Neuronal stem cell (in vitro differentiated cells): Measurements from ENCODE around the gene RRAGC.
"Not testable (repeated sequence)": the region's sequence is repeated elsewhere in the genome, so short reads cannot be mapped to it uniquely, and the experiment has no call there.

Experiments
- DNase-seq: peaks from one replicate; pipeline ENCODE4 v3.0.0-alpha.2; 2013; ENCODE audit warnings: low spot score
- H2AFZ ChIP-seq: one replicate; pipeline ENCODE4 v1.6.1; 2013; ENCODE audit warnings: mild to moderate bottlenecking, low read length, inconsistent platforms
- H2AK5ac ChIP-seq: 2 replicates; pipeline ENCODE4 v1.6.1; 2013; ENCODE audit warnings: low read depth, mild to moderate bottlenecking, inconsistent platforms, low read length, moderate library complexity, mixed read lengths
- H2BK120ac ChIP-seq: 2 replicates; pipeline ENCODE4 v1.6.1; 2013; ENCODE audit warnings: low read depth, mild to moderate bottlenecking, inconsistent platforms, low read length, moderate library complexity, mixed read lengths
- H2BK12ac ChIP-seq: one replicate; pipeline ENCODE4 v1.6.1; 2013; ENCODE audit warnings: low read length, inconsistent platforms
- H2BK15ac ChIP-seq: 2 replicates; pipeline ENCODE4 v1.6.1; 2013; ENCODE audit warnings: mild to moderate bottlenecking, low read length, inconsistent platforms, mixed read lengths
- H2BK5ac ChIP-seq: one replicate; pipeline ENCODE4 v1.6.1; 2013; ENCODE audit warnings: inconsistent platforms, mild to moderate bottlenecking, low read length, moderate library complexity
- H3K14ac ChIP-seq: one replicate; pipeline ENCODE4 v1.6.1; 2013; ENCODE audit warnings: low read length, inconsistent platforms
- H3K18ac ChIP-seq: 2 replicates; pipeline ENCODE4 v1.6.1; 2013; ENCODE audit warnings: low read length, inconsistent platforms
- H3K23ac ChIP-seq: 2 replicates; pipeline ENCODE4 v1.6.1; 2013; ENCODE audit warnings: low read depth, mild to moderate bottlenecking, mixed read lengths, low read length, inconsistent platforms; ENCODE audit not compliant: poor library complexity
- H3K27ac ChIP-seq: replicated peaks from 3 replicates; pipeline ENCODE4 v1.5.1; 2013; ENCODE audit warnings: low read length, inconsistent platforms
- H3K27me3 ChIP-seq, 3 experiments: 2 replicates each; pipeline ENCODE4 v1.6.1; 2013; ENCODE audit warnings: low read length in 3 of 3, mild to moderate bottlenecking in 2 of 3, inconsistent platforms in 1 of 3, low read depth in 1 of 3, mixed read lengths in 1 of 3, moderate library complexity in 1 of 3; ENCODE audit not compliant: control insufficient read depth in 3 of 3, insufficient read depth in 3 of 3
- H3K36me3 ChIP-seq, 2 donors: replicated peaks in 1 of 2; 2 replicates each; pipeline ENCODE4 v1.6.1; 2013; ENCODE audit warnings: low read length in 2 of 2; ENCODE audit not compliant: control insufficient read depth in 2 of 2, insufficient read depth in 2 of 2
- H3K4ac ChIP-seq: 2 replicates; pipeline ENCODE4 v1.6.1; 2013; ENCODE audit warnings: inconsistent platforms, mild to moderate bottlenecking, low read length, moderate library complexity
- H3K4me1 ChIP-seq, 2 donors: 1 replicate in 1 of 2; 2 replicates in 1 of 2; pipeline ENCODE4 v1.6.1; 2013; ENCODE audit warnings: low read length in 2 of 2, low read depth in 1 of 2; ENCODE audit not compliant: control insufficient read depth in 2 of 2, insufficient read depth in 1 of 2
- H3K4me2 ChIP-seq: one replicate; pipeline ENCODE4 v1.6.1; 2013; ENCODE audit warnings: mild to moderate bottlenecking, low read length, inconsistent platforms; ENCODE audit not compliant: insufficient read depth, poor library complexity, severe bottlenecking
- H3K4me3 ChIP-seq, 2 donors: 2 replicates each; pipeline ENCODE4 v1.5.1; 2013; ENCODE audit warnings: low read length in 2 of 2, mild to moderate bottlenecking in 2 of 2, inconsistent platforms in 1 of 2, moderate library complexity in 1 of 2
- H3K79me1 ChIP-seq: one replicate; pipeline ENCODE4 v1.6.1; 2013; ENCODE audit warnings: low read depth, mild to moderate bottlenecking, inconsistent platforms, low read length, moderate library complexity
- H3K9ac ChIP-seq: one replicate; pipeline ENCODE4 v1.6.1; 2013; ENCODE audit warnings: mild to moderate bottlenecking, low read depth, low read length, inconsistent platforms; ENCODE audit not compliant: poor library complexity
- H3K9me3 ChIP-seq, 2 donors: replicated peaks in 1 of 2; 2 replicates each; pipeline versions ENCODE3 to v1.6.1; 2013; ENCODE audit warnings: low read length in 2 of 2, mild to moderate bottlenecking in 2 of 2, inconsistent platforms in 1 of 2, low read depth in 1 of 2, mixed read lengths in 1 of 2, moderate library complexity in 1 of 2; ENCODE audit not compliant: control insufficient read depth in 2 of 2, insufficient read depth in 1 of 2
- H4K8ac ChIP-seq: one replicate; pipeline ENCODE4 v1.6.1; 2013; ENCODE audit warnings: low read depth, mild to moderate bottlenecking, inconsistent platforms, low read length, moderate library complexity
- H4K91ac ChIP-seq: one replicate; pipeline ENCODE4 v1.6.1; 2013; ENCODE audit warnings: low read length, low read depth, mild to moderate bottlenecking, inconsistent platforms; ENCODE audit not compliant: poor library complexity
- WGBS, 2 donors: extraction: QIAGEN DNeasy Blood & Tissue Kit; methylation state at CpG; one replicate each; pipeline ENCODE4 v1.1.7; 2013; ENCODE audit warnings: missing lambda C conversion rate in 2 of 2, mixed read lengths in 1 of 2; ENCODE audit not compliant: insufficient read length in 2 of 2, insufficient replicate concordance in 1 of 2; ENCODE audit errors: extremely low coverage in 2 of 2; 5-methylcytosine and 5-hydroxymethylcytosine counted together

Gene RRAGC

DNA sequence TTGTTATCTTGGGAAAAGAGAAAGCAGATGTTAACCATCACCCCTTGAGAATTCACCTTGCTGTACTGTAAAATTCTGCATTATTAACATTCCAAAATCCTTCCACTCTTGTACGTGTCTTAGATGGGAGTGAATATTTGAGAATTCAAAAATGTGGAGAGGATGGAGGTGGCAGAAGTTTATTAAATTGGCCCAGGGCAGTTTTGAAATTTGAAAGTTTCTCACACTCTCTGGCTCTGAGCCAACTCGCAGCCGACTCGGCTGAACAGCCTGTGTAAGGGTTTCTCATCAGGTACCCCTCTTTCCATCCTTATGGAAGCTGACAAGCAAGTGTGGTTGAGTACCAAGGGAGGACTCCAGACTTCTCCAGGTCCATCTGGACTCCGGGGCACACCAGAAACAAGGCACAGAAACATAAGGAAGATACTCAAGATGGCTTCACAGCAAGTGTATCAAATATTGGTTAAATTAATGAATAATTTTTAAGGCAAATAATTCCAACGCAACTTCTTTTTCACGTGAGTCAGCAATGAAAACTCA, 45.1 kb downstream of the RRAGC start:
- Histone ChIP-seq H3K4ac (no peak overlapping the region), H3K9me3 (peaks cover 3 to 8% of the 10 kb centered on the region in 2 donors), H3K18ac (no peak overlapping the region), H3K4me3 (no peak overlapping the region), H3K27ac (no peak overlapping the region), H3K4me2 (no peak overlapping the region), H3K27me3 (peaks cover 0 to 71% (median 4%) of the 10 kb centered on the region in 3 experiments), H3K79me1 (no peaks in the 10 kb centered on the region), H4K91ac (no peak overlapping the region), H3K36me3 (no peaks in the 10 kb centered on the region), H3K4me1 (peaks cover 3 to 13% of the 10 kb centered on the region in 2 donors), H2BK5ac (no peak overlapping the region), H3K14ac (no peak overlapping the region), H2BK12ac (no peak overlapping the region), H3K23ac (no peak overlapping the region), H2AK5ac (no peak overlapping the region), H4K8ac (no peak overlapping the region), H2BK15ac (no peak overlapping the region), H3K9ac (no peak overlapping the region), H2BK120ac (no peak overlapping the region), H2AFZ (no peak overlapping the region)
- WGBS, 2 donors, result no CpG with 5 or more reads among the region's 7 CpGs
- DNase-seq, result no peak

DNA sequence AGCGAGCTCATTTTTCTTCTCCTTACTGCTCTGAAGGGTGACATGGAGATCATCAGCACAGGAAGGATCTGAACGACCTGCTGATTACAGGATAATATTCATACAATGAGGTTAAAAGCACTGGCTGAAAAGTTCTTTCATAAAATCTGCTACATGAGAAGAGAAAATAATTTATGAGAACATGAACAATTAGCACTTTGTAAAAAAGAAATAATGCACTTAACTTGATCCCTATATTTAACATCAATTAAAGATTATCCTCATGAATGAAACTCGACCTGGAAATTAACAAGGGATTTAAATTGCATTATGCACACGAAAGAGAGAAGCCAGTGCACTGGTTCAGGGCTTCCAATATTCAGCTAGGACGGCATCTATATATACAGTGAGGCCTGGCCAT, 46.6 kb downstream of the RRAGC start:
- Histone ChIP-seq H3K27ac (no peak overlapping the region), H3K79me1 (no peaks in the 10 kb centered on the region), H3K9me3 (peaks cover 3 to 8% of the 10 kb centered on the region in 2 donors), H3K23ac (no peak overlapping the region), H4K8ac (no peak overlapping the region), H3K4me3 (no peak overlapping the region), H3K9ac (no peak overlapping the region), H3K4me2 (no peak overlapping the region), H3K4ac (no peak overlapping the region), H2BK12ac (no peak overlapping the region), H2BK120ac (no peak overlapping the region), H2AFZ (no peak overlapping the region), H3K4me1 (peaks cover 0 to 9% of the 10 kb centered on the region in 2 donors), H2BK15ac (no peak overlapping the region), H3K36me3 (no peaks in the 10 kb centered on the region), H2BK5ac (no peak overlapping the region), H4K91ac (no peak overlapping the region), H3K14ac (no peak overlapping the region), H2AK5ac (no peak overlapping the region), H3K27me3 (peaks cover 0 to 64% (median 2%) of the 10 kb centered on the region in 3 experiments), H3K18ac (no peak overlapping the region)
- no peak for DNase-seq
- no CpG with 5 or more reads among the region's 5 CpGs for WGBS, 2 donors

DNA sequence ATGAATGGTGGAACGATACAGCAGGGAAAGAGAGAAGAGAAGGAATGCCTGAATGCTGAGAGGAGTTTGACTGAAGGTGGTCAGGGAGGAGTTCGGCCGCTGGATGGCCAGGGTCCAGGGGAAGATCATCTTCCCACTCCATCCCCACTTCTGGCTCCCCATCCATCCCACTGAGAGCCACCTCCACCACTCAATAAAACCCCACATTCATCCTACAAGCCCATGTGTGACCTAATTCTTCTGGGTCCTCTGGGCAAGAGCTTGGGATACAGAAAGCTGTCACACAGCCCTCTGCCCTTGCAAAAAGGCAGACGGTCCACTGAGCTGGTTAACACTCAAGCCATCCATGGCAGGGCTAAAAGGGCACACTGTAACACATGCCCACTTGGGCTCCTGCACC, 48.1 kb downstream of the RRAGC start:
- peaks cover 0 to 59% (median 0%) of the 10 kb centered on the region in 3 experiments for H3K27me3 ChIP-seq
- not testable (repeated sequence) for H3K23ac ChIP-seq, H2BK12ac ChIP-seq, H3K4me1 ChIP-seq, H3K79me1 ChIP-seq, H2AFZ ChIP-seq, H2BK120ac ChIP-seq, H3K4ac ChIP-seq, H2BK15ac ChIP-seq, H2AK5ac ChIP-seq, H3K18ac ChIP-seq, H4K8ac ChIP-seq, H2BK5ac ChIP-seq, H4K91ac ChIP-seq, H3K9ac ChIP-seq, H3K14ac ChIP-seq, H3K36me3 ChIP-seq, H3K4me2 ChIP-seq, H3K27ac ChIP-seq, DNase-seq, H3K9me3 ChIP-seq, H3K4me3 ChIP-seq
- no CpG with 5 or more reads among the region's 4 CpGs for WGBS, 2 donors

DNA sequence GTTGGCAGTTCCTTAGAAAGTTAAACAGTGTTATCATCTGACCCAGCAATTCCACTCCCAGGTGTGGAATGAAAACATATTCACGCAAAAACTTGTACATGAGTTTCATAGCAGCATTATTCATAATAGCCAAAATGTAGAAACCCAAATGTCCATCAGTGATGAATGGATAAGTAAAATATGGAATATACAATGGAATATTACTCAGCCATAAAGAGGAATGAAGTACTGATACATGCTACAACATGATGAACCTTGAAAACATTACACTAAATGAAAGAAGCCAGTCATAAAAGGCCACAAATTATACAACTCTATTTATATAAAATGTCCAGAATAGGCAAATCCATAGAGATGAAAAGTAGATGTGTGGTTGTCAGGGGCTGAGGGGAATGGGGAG, 53.5 kb downstream of the RRAGC start:
- no peaks in the 10 kb centered on the region for H3K79me1 ChIP-seq
- H3K27me3 ChIP-seq, result peaks cover 0 to 61% (median 16%) of the 10 kb centered on the region in 3 experiments
- no peak for DNase-seq
- H3K4ac ChIP-seq, result no peak overlapping the region
- H3K18ac ChIP-seq, result no peak overlapping the region
- no peak overlapping the region for H3K23ac ChIP-seq
- H3K4me1 ChIP-seq, result no peaks in the 10 kb centered on the region
- no peak overlapping the region for H3K4me3 ChIP-seq
- no peak overlapping the region for H3K14ac ChIP-seq
- no peak overlapping the region for H2BK15ac ChIP-seq
- H2AK5ac ChIP-seq, result no peak overlapping the region
- H2BK120ac ChIP-seq, result no peak overlapping the region
- no peak overlapping the region for H3K9ac ChIP-seq
- H3K27ac ChIP-seq, result no peak overlapping the region
- H3K4me2 ChIP-seq, result no peak overlapping the region
- no peak overlapping the region for H2BK12ac ChIP-seq
- WGBS, 2 donors, result no CpG with 5 or more reads among the region's 1 CpG
- no peak overlapping the region for H4K8ac ChIP-seq
- no peak overlapping the region for H4K91ac ChIP-seq
- H3K9me3 ChIP-seq, result no peaks in the 10 kb centered on the region
- no peak overlapping the region for H2BK5ac ChIP-seq
- H3K36me3 ChIP-seq, result no peaks in the 10 kb centered on the region
- no peak overlapping the region for H2AFZ ChIP-seq
